HL-60 (cell line): ENCODE results near the gene CCZ1.
"Not testable (repeated sequence)": the region's sequence is repeated elsewhere in the genome, so short reads cannot be mapped to it uniquely, and the experiment has no call there.

Experiments used
- POLR2AphosphoS5 ChIP-seq: IDR thresholded peaks from 2 replicates; pipeline ENCODE4 v1.6.1; 2012; ENCODE audit warnings: low read depth
- SPI1 ChIP-seq: IDR thresholded peaks from 2 replicates; pipeline ENCODE4 v1.6.1; 2012; ENCODE audit warnings: low read depth, mild to moderate bottlenecking, borderline replicate concordance
- TF ChIP-seq, protein P1 (sequence below): IDR thresholded peaks from one replicate; pipeline ENCODE4 v1.5.1; 2011; ENCODE audit warnings: low read length, control low read depth, inconsistent platforms; ENCODE audit not compliant: insufficient read depth
- TF ChIP-seq, protein P2 (sequence below): IDR thresholded peaks from 2 replicates; pipeline ENCODE4 v1.6.1; 2012; ENCODE audit warnings: low read depth; ENCODE audit not compliant: insufficient replicate concordance

DNA sequence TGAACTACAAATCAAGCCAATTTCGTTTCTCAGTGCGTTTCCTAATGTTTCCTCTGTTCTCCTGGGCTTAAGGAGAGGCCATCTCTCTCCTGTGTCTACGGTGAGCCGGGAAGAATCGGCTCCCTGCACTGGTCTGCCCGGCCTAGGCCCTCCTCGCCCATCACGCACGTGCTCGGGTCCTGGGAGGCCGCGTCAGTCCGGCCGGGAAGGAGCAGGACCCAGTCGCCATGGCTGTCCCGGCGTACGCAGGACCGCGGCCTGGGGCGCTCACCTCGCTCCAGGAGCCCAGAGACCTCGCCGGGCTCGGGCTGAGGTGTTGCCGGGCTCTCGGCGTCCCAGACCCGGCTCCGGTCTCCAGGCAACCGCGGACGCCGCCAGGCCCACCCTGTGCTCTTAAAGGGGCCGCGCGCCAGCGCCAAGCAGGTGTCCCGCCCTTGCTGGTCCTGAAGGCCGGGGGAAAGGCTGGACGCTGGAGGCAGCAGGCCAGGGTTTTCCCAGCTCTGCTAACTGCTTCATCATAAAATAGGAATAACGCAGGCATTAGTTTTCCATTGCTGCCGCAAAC, 71.9 kb downstream of the CCZ1 start, which contains the start of gene RSPH10B:
- TF ChIP-seq, protein P1, sequence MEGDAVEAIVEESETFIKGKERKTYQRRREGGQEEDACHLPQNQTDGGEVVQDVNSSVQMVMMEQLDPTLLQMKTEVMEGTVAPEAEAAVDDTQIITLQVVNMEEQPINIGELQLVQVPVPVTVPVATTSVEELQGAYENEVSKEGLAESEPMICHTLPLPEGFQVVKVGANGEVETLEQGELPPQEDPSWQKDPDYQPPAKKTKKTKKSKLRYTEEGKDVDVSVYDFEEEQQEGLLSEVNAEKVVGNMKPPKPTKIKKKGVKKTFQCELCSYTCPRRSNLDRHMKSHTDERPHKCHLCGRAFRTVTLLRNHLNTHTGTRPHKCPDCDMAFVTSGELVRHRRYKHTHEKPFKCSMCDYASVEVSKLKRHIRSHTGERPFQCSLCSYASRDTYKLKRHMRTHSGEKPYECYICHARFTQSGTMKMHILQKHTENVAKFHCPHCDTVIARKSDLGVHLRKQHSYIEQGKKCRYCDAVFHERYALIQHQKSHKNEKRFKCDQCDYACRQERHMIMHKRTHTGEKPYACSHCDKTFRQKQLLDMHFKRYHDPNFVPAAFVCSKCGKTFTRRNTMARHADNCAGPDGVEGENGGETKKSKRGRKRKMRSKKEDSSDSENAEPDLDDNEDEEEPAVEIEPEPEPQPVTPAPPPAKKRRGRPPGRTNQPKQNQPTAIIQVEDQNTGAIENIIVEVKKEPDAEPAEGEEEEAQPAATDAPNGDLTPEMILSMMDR = not testable (repeated sequence)
- not testable (repeated sequence) for TF ChIP-seq SPI1, POLR2AphosphoS5
- TF ChIP-seq, protein P2, sequence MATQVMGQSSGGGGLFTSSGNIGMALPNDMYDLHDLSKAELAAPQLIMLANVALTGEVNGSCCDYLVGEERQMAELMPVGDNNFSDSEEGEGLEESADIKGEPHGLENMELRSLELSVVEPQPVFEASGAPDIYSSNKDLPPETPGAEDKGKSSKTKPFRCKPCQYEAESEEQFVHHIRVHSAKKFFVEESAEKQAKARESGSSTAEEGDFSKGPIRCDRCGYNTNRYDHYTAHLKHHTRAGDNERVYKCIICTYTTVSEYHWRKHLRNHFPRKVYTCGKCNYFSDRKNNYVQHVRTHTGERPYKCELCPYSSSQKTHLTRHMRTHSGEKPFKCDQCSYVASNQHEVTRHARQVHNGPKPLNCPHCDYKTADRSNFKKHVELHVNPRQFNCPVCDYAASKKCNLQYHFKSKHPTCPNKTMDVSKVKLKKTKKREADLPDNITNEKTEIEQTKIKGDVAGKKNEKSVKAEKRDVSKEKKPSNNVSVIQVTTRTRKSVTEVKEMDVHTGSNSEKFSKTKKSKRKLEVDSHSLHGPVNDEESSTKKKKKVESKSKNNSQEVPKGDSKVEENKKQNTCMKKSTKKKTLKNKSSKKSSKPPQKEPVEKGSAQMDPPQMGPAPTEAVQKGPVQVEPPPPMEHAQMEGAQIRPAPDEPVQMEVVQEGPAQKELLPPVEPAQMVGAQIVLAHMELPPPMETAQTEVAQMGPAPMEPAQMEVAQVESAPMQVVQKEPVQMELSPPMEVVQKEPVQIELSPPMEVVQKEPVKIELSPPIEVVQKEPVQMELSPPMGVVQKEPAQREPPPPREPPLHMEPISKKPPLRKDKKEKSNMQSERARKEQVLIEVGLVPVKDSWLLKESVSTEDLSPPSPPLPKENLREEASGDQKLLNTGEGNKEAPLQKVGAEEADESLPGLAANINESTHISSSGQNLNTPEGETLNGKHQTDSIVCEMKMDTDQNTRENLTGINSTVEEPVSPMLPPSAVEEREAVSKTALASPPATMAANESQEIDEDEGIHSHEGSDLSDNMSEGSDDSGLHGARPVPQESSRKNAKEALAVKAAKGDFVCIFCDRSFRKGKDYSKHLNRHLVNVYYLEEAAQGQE = not testable (repeated sequence)
